ENCODE data around the gene AK8.
"Not testable (repeated sequence)": the region's sequence is repeated elsewhere in the genome, so short reads cannot be mapped to it uniquely, and the experiment has no call there.

The AK8 gene

DNA sequence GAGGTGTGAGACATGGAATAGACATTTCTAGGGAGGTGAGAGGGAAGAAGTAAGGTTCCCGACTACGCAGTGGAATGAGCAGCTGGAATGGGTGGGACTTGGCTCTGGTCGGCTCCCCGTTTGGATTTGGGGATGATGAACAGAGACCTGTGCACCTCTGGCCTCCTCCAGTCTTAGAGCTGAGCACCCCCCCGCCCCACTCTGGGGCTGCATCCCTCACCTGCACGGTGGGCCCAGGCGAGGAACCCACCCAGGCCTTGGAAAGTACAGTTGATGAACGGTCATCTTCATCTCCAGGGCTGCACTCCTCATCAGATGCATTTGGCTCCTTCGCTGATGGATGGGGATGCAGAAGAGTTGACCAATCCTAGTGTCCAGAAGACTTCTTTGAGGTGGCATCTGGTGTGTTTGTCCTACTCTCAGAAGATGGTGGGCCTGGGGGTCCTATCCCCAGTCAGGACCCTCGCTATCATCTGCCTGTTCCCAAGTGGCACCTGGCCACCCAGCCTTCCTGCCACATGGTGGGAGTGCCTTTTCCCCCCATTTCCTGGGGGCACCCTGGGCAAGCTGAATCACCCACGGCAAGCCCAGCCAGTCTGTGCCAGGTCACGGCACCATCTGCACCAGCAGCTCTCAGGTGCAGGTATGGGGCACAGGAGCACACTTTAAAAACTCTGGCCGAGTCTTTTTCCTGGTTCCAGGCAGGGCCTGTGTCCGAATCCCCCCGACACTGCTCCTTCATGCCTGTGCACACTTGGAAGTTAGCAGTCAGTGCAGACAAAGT is 137.4 kb downstream of the AK8 start:
- no peak for FAIRE-seq

GRCh38 chr9:132739710-132740310 is 138.3 kb downstream of the AK8 start:
- no peak for FAIRE-seq

DNA sequence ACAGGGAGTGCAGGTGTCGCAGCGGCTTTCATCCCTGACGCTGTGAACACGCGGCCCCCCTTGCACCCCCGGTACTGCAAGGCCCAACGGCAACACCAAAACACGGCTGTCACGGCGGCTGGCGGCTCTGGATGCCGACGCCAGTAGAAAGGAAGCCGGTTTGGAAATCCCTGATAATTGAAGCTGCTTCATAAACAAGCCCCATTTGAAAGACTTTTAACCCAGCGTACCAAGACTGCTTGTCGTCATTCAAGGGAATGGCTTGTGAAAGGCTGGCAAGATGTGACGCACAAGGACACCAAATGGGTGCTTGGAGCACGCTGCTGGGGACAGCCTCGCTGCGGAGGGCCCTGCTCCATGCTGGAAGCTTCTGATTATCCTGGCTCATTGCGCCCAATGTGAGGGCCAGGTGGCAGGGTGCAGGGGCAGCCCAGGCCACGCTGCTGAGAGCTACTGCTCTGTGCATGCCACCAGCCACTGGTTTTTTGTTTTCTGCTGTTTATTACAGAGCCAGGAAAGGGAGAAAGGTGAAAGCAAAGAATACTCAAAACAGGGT is 144.7 kb downstream of the AK8 start:
- FAIRE-seq = no peak

DNA sequence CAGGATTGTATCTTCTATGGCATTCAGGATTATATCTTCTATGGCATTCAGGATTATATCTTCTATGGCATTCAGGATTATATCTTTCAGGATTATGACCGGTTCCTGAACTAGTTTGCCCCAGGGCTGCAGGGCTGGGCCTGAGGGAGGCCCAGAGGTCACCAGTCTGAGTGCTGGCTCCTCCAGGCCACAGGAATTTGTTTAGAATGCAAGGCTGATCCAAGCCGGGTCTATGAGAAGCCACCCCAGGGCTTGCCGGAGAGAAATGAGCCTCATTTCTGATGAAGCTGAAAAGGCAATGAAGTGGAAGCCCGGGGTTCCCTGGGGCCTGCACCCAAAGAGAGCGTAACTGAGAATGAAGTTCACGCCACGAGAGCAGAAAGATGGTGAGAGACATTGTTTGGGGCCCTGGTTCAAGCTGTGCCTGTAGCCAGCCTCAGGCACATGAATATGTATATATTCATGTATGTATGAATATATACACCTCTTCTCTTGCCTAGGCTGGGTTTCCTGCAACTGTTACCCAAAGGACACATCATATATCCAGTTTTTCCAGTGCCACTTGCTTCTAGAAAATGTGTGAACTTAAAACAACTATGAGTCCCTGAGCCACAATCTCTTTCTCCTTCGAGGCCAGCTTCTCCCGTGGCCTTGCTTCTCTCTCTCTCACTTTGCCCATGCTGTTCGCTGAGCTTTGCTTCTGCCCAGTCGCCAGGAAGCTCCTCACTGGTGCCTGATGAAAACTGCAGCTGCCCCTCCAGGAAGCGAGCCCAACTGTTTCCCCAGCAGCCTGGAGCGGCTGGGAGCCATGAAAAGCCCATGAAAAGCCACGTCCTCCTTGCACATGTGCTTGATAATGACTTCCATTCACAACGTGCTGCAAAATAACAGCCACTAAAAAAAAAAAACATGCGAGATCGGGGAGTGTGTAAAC is 145.5 kb downstream of the AK8 start:
- FAIRE-seq = no peak

GRCh38 chr9:132731230-132731629 is 146.9 kb downstream of the AK8 start:
- FAIRE-seq = no peak

GRCh38 chr9:132730054-132731033 is 147.7 kb downstream of the AK8 start:
- no peak for FAIRE-seq

DNA sequence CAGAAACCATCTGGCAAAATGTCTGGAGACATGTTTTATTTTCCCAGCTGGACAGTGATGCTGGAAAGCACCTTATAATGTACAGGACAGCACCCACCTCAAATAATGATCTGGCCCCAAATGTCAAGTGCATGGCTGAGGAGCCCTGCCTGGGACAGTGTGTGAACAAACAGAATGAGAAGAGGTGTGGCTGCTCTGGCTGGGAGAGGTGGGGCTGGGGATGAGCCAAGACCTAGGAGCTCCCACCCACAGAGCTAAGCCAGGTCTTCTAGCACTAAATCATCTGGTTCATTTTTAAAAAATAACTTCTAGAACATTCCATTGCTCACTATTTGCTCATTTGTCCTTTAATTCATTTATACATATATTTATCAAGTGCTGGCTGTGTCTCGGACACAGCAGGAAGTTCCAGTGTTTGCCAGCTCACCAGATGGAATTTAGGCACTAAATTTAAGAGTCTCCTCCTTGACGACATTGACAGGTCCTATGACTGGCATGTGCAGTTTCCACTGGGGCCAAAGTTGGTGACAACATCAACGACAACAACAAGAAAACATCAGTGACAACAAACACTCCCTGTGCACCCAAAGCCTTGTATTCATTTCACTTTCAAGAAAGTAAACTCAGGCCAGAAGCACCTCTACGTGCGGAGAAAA is 148.7 kb downstream of the AK8 start:
- no peak for FAIRE-seq

- no peak for FAIRE-seq
Observed at GRCh38 chr9:132728497-132728896, 149.6 kb downstream of the AK8 start.

DNA sequence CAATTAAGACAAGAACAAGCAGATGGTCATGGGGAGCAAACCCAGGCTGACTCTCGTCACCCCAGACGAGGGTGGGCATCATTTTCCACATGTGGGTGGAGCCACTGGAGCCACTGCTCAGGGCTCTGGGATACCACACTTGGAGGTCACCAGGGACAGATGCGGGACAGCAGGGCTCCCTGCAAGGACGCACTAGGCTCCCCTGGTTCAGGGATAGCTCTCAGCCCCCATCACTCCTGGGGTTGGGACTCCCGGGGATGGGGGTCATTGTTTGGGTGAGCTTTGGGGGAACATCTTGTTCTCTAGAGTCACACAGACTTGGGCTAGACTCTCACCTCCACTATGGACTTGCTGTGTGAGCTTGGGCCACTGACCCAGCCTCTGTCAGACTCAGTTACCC is 150.0 kb downstream of the AK8 start:
- no peak for FAIRE-seq

- no peak for FAIRE-seq
Observed at GRCh38 chr9:132726576-132727130, 151.4 kb downstream of the AK8 start.

DNA sequence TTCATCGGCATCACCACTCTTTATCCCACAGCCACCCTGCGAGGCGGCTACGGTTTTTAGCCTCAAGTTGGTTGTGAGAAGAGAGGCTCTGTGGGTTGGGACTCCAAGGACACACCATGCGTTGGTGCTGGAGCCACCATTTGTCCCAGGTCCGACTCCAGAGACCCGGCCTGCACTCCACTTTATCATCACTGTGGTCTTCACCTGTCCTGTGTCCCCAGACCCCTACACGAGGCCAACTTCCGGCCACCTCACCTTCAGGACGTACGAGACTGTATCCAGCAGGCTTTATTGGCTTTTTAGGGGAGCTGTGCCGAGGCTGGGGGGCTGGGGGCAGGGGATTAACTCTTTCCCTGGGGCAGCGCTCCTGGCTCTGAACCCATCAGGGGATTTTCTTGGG is 152.8 kb downstream of the AK8 start:
- no peak for FAIRE-seq

GRCh38 chr9:132723809-132724208 is 154.3 kb downstream of the AK8 start:
- no peak for FAIRE-seq

- no peak for FAIRE-seq
Observed at GRCh38 chr9:132722564-132723065, 155.5 kb downstream of the AK8 start.

GRCh38 chr9:132721661-132722060 is 156.4 kb downstream of the AK8 start:
- no peak for FAIRE-seq

GRCh38 chr9:132718381-132718928 is 159.6 kb downstream of the AK8 start:
- FAIRE-seq = not testable (repeated sequence)

DNA sequence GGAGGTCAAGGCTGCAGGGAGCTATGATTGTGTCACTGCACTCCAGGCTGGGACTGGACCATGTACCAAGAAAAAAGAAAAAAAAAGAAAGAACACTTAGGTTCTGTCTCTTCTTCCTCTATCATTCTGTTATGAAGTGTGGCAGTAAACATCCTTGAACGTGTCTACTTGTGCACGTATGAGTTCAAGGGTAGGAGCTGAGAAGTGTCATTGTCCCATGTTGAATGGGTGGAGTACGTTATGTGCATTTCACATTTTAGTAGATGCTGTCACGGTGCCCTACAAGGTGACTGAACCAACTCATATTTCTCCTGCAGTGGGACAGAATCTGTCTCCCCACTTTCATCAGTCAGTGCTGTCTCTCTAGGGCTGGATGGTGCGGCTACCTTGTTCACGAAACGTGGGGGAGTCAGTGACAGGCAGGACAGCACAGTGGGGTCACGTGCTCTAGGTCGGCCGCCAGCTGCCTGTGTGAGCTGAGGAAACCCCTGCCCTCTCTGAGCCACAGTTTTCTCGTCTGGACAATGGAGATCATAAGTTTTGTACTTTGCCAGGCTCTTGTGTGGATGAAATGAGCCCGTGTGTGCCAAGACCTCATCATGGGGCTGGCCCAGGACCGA is 160.6 kb downstream of the AK8 start:
- no peak for FAIRE-seq

DNA sequence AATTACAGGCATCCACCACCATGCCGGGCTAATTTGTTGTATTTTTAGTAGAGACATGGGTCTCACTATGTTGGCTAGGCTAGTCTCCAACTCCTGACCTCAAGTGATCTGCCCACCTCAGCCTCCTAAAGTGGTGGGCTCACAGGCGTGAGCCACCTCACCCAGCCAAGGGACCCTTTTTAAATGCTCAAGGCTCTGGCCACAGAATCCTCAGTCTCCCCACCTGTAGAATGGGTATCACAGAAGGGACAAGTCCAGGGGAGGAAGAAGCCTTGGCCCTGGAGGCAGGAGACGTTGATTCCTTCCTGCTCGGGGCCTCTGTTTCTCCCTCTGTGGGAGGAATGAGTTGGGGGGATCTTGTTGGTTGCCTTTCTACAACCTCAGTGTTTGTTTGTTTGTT is 162.1 kb downstream of the AK8 start:
- FAIRE-seq = no peak

- no peak for FAIRE-seq
Observed at GRCh38 chr9:132712753-132713152, 165.3 kb downstream of the AK8 start.

GRCh38 chr9:132711846-132712245 is 166.2 kb downstream of the AK8 start:
- no peak for FAIRE-seq

GRCh38 chr9:132711152-132711551 is 166.9 kb downstream of the AK8 start:
- FAIRE-seq = not testable (repeated sequence)
